Fibroblast of upper back skin (primary cell): ENCODE data around the gene CABYR.
"Not testable (repeated sequence)": the region's sequence is repeated elsewhere in the genome, so short reads cannot be mapped to it uniquely, and the experiment has no call there.

Source experiments
- DNase-seq: peaks from one replicate; pipeline ENCODE4 v3.0.0-alpha.2; 2013

CABYR gene

DNA sequence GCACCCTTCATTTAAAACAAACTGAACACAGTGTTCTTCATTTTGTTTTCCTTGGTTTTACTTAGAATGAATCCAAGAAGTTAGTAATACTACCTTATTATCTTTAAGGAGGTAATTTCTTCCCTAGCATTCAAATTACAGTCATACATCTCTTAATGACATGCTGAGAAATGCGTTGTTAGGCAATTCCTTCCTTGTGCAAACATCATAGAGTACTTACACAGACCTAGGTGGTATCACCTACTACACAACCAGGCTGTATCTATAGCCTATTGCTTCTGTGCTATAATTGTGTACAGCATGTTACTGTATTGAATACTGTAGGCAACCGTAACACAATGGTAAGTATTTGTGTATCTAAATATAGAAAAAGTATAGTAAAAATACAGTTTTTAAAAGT lies 8.4 kb upstream of the CABYR start:
- DNase-seq: no peak

- peak; percentile 7 for DNase-seq
These were observed 1.9 kb upstream of the CABYR start for GRCh38 chr18:24136967-24137373.

DNA sequence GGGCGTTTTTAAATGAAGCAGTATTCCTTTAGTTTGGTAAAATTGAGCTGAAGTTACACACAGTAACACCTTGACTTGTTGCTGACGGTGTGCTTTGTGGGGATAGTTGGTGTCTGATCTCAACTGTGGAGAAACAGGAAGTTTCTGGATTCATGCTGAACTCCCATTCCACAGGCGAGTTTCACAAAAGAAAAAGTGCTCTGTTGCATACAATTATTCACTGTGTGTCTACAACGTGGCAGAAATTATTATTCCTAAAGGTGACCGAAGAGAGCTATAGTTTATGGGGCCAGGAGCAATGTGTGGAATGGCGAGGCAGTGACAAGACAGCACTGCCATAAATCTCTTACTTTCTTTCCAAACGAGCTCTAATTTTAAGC lies 463 bp upstream of the CABYR start:
- DNase-seq: no peak

DNA sequence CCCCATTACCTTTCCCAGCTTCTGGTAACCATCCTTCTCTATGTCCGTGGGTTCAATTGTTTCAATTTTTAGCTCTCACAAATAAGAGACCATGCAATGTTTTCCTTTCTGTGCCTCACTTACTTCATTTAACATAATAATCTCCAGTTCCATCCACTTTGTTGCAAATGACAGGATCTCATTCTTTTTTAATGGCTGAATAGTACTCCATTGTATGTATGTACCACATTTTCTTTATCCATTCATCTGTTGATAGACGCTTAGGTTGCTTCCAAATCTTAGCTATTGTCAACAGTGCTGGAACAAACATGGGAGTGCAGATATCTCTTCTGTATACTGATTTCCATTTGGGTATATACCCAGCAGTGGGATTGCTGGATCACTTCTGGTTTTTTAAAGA lies 1.8 kb downstream of the CABYR start:
- DNase-seq: no peak

- no peak for DNase-seq
These were observed 3.5 kb downstream of the CABYR start for GRCh38 chr18:24142376-24142775.

DNA sequence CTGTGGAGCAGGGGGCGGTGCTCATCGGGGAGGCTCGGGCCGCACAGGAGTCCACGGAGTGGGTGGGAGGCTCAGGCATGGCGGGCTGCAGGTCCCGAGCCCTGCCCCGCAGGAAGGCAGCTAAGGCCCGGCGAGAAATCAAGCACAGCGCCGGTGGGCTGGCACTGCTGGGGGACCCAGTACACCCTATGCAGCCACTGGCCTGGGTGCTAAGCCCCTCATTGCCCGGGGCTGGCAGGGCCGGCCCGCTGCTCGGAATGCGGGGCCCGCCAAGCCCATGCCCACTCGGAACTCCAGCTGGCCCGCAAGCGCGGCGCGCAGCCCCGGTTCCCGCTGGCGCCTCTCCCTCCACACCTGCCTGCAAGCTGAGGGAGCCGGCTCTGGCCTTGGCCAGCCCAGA lies 10.7 kb downstream of the CABYR start:
- DNase-seq: not testable (repeated sequence)

DNA sequence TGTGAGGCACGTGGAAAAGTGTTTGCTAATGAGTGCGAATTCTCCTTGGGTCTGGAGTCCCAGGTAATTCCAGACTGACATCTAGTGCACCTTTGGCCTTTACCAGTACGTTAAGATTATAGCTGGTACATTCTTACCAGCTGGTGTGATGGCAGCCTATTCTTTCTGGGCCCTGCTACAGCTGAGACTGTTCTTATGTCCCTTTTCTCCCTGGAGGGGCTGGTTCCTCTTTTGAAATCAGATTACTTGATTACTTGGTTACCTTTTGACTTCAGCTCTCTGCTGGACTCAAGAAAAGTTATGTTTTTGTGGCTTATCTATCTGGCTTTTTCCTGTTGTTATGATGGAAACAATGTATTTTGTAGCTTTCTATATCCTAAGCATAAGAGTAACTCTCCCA lies 14.5 kb downstream of the CABYR start:
- DNase-seq: no peak

GRCh38 chr18:24157855-24158254 lies 19.0 kb downstream of the CABYR start:
- no peak for DNase-seq

- DNase-seq: no peak
These were observed 21.2 kb downstream of the CABYR start for GRCh38 chr18:24160086-24160485.

DNA sequence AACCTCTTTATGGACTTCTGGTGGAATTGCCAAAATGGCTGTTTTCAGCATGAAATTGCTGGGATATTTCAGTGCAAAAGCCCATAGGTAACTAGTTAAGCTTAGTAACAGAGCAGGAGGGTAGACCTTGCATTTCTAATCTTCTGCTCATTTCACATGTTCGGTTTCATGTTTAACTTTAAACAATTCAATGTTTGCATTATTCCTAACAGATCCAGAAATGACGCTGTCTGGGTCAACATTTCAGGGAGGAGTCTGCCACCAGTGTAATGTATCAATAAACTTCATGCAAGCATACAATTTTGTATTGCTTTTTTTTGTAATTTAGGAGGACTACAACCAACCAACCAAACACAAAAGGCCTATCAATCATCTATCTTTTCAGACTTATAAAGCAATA lies 22.4 kb downstream of the CABYR start:
- no peak for DNase-seq

DNA sequence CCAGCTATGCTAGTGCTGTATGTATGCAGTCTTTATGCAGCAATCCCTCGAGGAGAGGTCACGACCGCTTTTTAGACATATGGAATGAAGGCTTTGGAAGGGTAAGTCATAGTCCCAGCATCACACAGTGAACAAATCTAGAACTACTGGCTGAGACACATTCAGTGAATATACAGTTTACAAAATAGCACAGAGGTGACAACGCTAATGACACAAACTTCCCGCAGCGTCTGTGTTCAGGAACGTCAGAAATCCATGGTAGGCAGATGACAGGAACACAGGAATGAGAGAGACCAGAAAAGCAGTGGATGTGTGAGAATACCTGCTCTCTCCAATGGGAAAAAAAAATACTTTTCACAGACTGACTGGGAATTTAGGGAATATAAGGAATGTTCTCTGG lies 29.6 kb downstream of the CABYR start:
- peak; percentile 20 for DNase-seq

GRCh38 chr18:24170360-24170759 lies 31.5 kb downstream of the CABYR start:
- DNase-seq: no peak

GRCh38 chr18:24173997-24174396 lies 35.1 kb downstream of the CABYR start:
- DNase-seq: no peak

- peak; percentile 57 for DNase-seq
These were observed 38.0 kb downstream of the CABYR start for GRCh38 chr18:24176727-24177416.

- no peak for DNase-seq
These were observed 38.8 kb downstream of the CABYR start for GRCh38 chr18:24177499-24178133.

DNA sequence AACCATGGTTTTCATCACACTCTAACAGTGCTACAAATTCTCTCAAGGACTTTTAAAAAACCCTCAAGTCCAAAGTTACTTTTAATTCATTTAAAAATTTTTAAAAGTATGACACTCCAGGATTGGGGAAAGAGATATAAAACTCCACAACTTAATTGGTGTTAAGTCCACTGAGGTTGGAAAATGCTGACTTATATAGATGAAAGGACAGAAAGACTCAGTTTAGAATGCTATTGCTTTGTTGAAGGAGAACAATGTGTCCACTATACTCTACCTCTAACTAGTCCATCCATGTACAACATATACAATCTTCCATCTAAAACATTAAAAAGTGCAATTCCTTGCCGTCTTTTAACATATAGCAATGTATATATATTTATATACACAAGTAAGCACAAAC lies 41.2 kb downstream of the CABYR start:
- DNase-seq: no peak

DNA sequence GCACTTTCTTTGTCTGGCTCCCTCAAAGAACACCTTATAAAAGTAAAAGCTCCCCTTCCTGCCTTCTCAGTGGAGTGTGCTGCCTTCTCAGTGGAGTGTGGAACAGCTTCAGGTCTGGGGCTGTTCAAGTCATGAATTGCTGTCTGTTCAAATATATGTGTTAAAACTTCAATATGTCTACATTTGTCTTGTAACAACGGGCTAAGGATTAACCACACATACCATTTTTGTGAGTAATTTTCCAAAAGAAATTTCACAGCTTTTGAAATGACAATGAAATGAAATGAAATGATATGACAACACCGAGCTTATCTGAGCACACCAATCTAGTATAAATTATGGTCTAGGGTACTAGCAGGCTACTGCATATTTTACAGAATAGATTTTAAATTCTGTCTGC lies 42.9 kb downstream of the CABYR start:
- peak; percentile 64 for DNase-seq

DNA sequence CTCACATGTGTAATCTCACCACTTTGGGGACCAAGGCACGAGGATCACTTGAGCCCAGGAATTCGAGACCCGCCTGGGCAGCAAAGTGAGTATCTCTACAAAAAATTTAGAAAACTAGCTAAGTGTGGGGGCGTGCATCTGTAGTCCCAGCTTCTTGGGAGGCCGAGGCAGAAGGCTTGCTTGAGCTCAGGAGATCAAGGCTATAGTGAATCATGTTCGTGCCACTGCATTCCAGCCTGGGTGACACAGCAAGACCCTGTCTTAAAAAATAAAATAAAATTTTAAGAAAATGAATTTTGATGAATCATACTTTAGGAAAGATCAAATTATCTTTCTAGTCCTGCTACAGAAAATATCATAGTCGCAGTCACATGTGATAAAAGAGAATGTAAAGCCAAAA lies 46.9 kb downstream of the CABYR start:
- DNase-seq: peak; percentile 40

- DNase-seq: no peak
These were observed 48.2 kb downstream of the CABYR start for GRCh38 chr18:24187049-24187448.

DNA sequence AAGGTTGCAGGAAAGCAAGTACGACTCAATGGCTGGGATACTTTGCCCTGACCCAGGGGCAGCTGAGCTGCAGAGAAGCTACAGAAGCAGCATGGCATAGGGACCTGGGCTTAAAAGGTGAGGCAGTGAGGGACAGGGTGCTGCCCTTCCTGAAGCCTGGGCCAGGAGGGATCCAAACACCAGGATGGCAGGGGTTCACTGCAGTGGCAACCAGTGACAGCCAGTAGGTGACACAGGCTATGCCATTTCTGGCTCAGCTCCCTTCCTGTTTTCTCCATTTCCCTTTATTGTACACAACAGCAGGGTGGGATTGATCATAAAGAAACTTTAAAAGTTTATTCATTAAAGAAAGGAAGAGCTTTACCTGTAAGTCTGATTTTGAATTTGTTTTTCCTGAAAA lies 48.8 kb downstream of the CABYR start:
- no peak for DNase-seq

DNA sequence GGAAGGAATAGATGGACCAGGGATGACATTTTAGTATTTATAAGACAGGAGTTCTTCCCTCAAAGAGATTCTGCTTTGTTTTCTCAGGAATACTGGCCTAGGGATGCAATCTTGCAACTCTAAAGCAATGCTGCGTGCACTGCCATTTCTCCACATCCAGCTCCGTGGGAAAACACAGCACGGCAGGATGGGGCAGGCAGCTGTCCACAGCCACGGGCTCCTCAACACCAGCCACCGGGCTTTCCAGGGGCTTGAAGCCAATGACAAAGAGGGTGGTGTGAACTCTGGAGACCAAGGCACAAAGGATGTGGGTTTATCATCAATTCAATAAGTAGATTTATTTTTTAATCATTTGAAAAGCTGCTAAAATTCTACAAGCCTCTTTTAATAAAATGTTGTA lies 49.3 kb downstream of the CABYR start:
- DNase-seq: no peak

DNA sequence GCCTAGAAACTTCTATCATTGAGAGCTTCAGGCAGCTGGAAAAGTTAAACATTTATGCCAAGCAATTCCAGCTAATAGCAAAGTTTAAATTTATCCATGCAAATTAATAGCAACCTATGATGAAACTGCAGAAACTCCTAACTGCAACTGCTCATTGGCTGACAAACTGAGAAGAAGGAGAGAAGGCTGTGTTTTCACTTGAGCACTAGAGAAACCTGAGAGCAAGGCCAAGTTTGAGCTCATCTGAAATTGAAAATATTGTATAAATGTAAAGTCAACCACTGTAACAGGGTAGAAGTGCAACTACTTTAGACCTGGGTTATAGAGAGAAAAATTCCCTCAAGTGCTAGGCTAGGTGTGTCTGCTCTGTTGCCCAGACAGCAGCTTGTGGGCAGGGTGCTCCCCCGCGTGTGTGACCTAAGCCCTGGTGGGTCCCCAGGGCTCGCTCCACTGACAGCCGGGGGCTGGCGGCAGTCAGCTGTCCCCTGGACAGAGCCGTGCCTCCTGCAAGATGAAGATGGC lies 50.2 kb downstream of the CABYR start:
- DNase-seq: no peak

DNA sequence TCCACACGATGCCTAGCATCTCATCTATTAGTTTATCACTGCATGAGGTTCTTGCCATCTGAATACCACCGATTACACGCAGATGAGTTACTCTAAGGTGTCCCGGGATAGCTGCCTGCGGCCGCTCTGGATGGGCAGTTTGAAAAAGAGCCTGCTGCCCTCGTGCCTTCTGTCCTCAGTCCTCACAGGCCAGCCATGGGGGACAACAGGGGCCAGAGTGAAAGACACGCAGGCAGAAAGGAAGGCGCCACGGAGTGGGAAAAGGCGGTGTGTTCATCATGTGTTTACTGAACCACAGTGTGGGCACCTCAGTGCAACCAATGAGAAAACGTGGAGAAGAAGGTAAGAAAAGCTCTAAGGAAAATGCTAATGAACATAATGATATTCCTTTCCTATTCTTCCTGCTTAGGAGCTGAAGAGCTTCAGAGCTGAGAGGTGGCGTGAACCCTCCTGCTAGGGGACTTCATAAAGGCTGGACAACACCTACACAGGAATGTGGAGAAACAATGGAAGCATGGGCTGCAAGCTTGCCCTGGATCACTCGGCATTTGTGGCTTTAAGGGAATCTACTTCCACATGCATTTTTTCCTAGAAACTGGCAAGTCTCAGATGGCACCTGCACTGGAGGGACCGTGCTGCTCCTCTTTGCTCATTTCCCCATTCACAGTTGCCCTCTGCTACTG lies 50.9 kb downstream of the CABYR start:
- DNase-seq: no peak

- no peak for DNase-seq
These were observed 51.7 kb downstream of the CABYR start for GRCh38 chr18:24190590-24190989.
